ENCODE results near the gene MTAP.
A peak's percentile ranks its signal among the peaks of the same experiment; 100 is the strongest.

Gene MTAP

GRCh38 chr9:21804791-21805190 is 2.4 kb downstream of the MTAP start:
- no peak for DNase-seq (ENCODE audit: low spot score)

- no peak for DNase-seq (ENCODE audit: low spot score)
These were observed 4.2 kb downstream of the MTAP start for GRCh38 chr9:21806644-21807043.

- DNase-seq (ENCODE audit: low spot score): no peak
These were observed 8.0 kb downstream of the MTAP start for GRCh38 chr9:21810388-21810787.

- no peak for DNase-seq (ENCODE audit: low spot score)
These were observed 8.4 kb downstream of the MTAP start for GRCh38 chr9:21810881-21811280.

- no peak for DNase-seq (ENCODE audit: low spot score)
These were observed 9.5 kb downstream of the MTAP start for GRCh38 chr9:21811914-21812313.

- no peak for DNase-seq (ENCODE audit: low spot score)
These were observed 10.0 kb downstream of the MTAP start for GRCh38 chr9:21812415-21812814.

- peak; percentile 77 for DNase-seq (ENCODE audit: low spot score)
These were observed 10.6 kb downstream of the MTAP start for GRCh38 chr9:21812946-21813568.

- DNase-seq (ENCODE audit: low spot score): peak; percentile 61
These were observed 11.4 kb downstream of the MTAP start for GRCh38 chr9:21813575-21814473.

- DNase-seq (ENCODE audit: low spot score): no peak
These were observed 13.2 kb downstream of the MTAP start for GRCh38 chr9:21815643-21816042.

GRCh38 chr9:21817176-21817575 is 14.7 kb downstream of the MTAP start:
- peak; percentile 82 for DNase-seq (ENCODE audit: low spot score)

- no peak for DNase-seq (ENCODE audit: low spot score)
These were observed 23.2 kb downstream of the MTAP start for GRCh38 chr9:21825637-21826036.

- DNase-seq (ENCODE audit: low spot score): no peak
These were observed 26.5 kb downstream of the MTAP start for GRCh38 chr9:21828853-21829410.

GRCh38 chr9:21830589-21830988 is 28.2 kb downstream of the MTAP start:
- DNase-seq (ENCODE audit: low spot score): no peak

- DNase-seq (ENCODE audit: low spot score): peak; percentile 29
These were observed 29.5 kb downstream of the MTAP start for GRCh38 chr9:21831841-21832509.

- no peak for DNase-seq (ENCODE audit: low spot score)
These were observed 30.8 kb downstream of the MTAP start for GRCh38 chr9:21833090-21833801.

- no peak for DNase-seq (ENCODE audit: low spot score)
These were observed 32.7 kb downstream of the MTAP start for GRCh38 chr9:21835121-21835520.

- DNase-seq (ENCODE audit: low spot score): peak; percentile 84
These were observed 34.2 kb downstream of the MTAP start for GRCh38 chr9:21836437-21837161.

- no peak for DNase-seq (ENCODE audit: low spot score)
These were observed 35.1 kb downstream of the MTAP start for GRCh38 chr9:21837501-21837900.

- DNase-seq (ENCODE audit: low spot score): no peak
These were observed 38.2 kb downstream of the MTAP start for GRCh38 chr9:21840647-21841046.

GRCh38 chr9:21841133-21841532 is 38.7 kb downstream of the MTAP start:
- no peak for DNase-seq (ENCODE audit: low spot score)

- no peak for DNase-seq (ENCODE audit: low spot score)
These were observed 46.2 kb downstream of the MTAP start for GRCh38 chr9:21848615-21849014.

Data from GM03348 (cell line).